GM18907 (cell line): ENCODE data around the gene FXR1.
"Not testable (repeated sequence)": the region's sequence is repeated elsewhere in the genome, so short reads cannot be mapped to it uniquely, and the experiment has no call there.

ENCODE experiments used
- ATAC-seq: cut with Tn5 transposase; IDR thresholded peaks from one replicate; pipeline ENCODE4 v1.9.1; 2021; ENCODE audit warnings: mild to moderate bottlenecking, moderate library complexity; ENCODE audit not compliant: unreplicated experiment

The FXR1 gene

DNA sequence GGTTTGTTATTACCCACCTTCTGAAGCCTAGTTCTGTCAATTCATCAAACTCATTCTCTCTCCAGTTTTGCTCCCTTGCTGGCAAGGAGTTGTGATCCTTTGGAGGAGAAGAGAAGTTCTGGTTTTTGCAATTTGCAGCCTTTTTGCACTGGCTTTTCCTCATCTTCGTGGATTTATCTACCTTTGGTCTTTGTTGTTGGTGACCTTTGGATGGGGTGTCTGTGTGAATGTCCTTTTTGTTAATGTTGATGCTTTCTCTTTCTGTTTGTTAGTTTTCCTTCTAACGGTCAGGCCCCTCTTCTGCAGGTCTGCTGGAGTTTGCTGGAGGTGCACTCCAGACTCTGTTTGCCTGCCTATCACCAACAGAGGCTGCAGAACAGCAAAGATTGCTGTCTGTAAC lies 91.0 kb downstream of the FXR1 start:
- ATAC-seq, result not testable (repeated sequence)

DNA sequence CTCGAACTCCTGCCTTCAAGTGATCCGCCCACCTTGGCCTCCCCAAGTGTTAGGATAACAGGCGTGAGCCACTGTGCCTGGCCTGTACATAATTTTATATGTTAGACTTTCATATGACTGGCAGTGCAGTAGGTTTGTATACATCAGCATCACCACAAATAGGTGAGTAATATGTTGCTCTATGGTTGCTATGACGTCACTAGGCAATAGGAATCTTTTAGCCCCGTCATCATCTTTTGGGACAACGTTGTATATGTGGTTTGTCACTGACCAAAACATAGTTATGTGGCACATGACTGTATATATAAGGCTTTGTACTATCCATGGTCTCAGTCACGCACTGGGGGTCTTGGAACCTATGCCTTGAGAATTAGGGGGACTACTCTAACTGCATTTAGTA lies 94.1 kb downstream of the FXR1 start:
- ATAC-seq, result no peak

DNA sequence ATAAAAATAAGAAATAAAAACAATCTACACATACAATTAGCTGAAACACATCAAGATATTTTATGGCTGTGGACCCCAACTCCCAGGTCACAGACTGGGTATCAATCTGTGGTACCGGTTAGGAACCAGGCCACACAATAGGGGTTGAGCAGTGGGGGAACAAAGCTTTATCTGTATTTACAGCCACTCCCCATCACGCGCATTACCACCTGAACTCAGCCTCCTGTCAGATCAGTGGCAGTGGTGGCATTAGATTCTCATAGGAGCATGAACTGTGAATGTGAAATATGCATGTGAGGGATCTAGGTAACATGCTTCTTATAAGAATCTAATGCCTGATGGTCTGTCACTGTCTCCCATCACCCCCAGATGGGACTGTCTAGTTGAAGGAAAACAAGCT lies 94.8 kb downstream of the FXR1 start:
- ATAC-seq, result no peak

DNA sequence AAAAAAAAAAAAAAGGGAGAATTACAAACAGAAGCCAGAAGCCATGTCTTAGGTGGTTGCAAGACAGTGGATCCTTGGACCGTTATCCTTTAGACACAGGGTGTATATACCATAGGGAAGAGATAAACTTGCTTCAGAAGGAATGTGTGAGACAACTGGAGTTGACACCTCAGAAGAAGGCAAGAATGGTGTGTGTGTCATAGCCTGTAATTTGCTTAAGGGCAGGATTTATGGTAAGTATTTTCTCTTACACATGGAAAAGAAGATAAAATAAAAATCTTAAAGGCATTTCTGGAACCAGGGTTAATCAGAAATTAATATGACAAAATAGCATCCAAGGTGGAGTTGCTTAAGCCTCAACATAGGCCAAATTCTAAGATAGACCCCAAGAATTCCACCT lies 96.3 kb downstream of the FXR1 start:
- no peak for ATAC-seq

DNA sequence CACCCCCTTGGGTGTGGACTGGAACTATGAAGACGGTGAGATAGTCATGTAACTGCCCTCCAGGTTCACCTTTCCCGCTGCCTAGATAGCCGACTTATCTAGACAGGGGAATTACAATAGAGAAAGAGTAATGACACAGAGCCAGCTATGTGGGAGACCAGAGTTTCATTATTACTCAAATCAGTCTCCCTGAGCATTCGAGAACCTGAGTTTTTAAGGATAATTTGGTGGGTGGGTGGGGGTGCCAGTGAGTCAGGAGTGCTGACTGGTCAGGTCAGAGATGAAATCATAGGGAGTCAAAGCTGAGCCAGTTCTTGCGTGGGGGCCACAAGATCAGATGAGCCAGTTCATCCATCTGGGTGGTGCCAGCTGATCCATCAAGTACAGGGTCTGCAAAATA lies 96.8 kb downstream of the FXR1 start:
- peak; percentile 42 for ATAC-seq

DNA sequence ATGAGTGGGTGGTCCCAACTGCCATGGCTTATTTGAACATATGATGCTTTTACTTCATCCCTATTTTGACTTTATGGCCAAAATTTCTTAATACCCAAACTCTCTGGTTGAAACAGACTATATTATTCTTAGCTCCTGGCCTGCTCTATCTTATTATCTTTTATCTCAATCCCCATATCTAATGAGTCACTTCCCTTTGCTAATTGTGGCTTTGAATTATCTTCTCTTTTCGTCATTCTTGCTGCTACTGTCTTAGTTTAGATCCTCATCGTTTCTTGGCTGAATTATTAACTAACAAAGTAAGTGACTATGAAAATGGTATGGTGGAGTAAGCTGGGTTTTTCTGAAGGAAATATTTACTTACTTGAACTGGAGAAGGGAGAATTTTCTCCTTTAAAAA lies 105.2 kb downstream of the FXR1 start:
- ATAC-seq, result no peak

DNA sequence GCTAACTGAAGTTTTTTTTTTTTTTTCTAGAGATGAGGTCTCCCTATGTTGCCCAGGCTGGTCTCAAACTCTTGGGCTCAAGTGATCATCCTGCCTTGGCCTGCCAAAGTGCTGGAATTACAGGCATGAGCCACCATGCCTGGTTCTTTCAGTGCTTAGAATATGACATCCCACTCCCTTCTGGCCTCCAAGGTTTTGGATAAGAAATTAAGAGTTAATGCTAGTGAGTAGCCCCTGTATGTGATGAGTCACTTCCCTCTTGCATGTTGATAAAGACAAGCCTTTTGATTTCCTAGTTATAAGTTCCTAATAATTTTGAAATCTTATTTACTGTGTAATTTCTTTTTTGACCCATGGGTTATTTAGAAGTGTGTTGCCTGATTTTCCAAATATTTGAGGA lies 112.7 kb downstream of the FXR1 start:
- no peak for ATAC-seq

DNA sequence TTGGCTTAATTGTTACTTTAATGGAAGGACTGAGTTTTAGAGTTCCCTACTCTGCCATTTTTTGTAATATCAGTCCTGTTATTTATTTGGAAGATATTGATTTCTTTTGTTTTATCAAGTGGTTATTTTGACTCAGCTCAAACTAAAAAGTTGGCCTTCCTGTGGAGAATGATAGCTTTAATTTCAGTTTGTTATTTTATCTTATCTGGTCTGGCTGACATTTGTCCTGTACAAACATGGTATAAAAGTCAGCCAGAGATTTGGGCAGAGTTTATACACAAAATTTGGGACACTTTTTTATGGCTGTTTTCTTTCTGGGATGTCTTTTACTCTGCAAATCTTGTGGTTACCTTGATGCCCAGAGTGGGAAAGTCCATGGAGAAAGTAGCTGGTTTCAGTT lies 118.5 kb downstream of the FXR1 start:
- no peak for ATAC-seq
